Dermis lymphatic vessel endothelial cell (primary cell): ENCODE data around the gene PCDHGA4. TPM values are rescaled to one million over a fixed set of nuclear protein-coding genes. Genes with fewer than 3 reads are reported as not detected.

Experiments
- total RNA-seq: library from RNA; depleted of rRNA; stranded (reverse); fragments of >200 nt; gene quantifications from 2 replicates; pipeline ENCODE4 v1.2.1, GENCODE V29; 2014

Gene PCDHGA4
- total RNA-seq, 1 donor from 2014 or later: 2.0 TPM

DNA sequence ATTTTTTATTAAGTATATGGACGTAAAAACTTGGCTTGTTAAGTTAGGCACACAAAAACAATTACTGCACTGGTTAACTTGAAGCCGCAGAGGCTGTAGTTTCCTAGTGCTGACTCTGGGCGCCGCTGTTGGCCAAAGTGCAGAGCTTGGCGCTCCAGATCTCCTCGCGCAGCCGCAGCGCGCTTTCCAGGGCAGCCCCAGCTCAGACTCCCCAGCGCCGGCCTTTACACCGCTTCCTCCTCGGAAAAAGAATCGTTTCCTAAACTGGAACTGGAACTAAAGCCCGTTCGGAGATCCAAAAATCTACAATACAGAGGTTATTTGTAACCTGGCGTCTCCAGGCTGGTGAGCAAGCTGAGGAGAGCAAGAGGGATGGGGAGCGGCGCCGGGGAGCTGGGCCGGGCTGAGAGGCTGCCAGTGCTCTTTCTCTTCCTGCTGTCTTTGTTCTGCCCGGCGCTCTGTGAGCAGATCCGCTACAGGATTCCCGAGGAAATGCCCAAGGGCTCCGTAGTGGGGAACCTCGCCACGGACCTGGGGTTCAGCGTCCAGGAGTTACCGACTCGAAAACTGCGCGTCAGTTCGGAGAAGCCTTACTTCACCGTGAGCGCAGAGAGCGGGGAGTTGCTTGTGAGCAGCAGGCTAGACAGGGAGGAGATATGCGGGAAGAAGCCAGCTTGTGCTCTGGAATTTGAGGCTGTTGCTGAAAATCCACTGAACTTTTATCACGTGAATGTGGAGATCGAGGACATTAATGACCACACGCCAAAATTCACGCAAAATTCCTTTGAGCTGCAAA is 43.1 kb downstream of the PCDHGA4 start, which contains the start of gene PCDHGB5:
Gene PCDHGB5 (plus strand): TSS at position 192 of the 796 bp plus-strand sequence. CDS start 181 bp downstream, at position 373.

DNA sequence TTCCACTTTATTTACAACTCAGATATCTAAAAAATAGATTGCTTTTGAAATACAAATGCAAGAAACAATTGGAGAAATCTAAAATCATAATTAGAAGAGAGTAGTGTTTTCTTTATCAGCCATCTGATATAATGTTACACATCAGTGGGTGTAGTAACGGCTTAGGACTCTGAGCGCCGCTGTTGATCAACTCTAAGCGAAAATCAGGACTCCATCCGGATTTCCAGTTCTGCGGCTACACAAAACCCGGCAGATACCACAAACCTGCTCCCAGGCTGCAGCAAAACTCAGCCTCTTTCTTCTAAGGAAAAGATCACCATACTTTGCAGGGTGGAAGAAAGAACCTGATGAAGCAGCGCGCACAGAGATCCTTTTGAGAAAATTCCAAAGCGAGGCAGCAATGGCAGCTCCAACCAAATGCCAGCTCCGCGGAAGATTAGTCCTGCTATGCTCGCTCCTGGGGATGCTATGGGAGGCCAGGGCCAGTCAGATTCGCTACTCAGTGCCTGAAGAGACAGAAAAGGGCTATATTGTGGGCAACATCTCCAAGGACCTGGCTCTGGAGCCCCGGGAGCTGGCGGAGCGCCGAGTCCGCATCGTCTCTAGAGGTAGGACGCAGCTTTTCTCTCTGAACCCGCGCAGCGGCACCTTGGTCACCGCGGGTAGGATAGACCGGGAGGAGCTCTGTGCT is 47.9 kb downstream of the PCDHGA4 start, which contains the start of gene PCDHGA9:
Gene PCDHGA9 (plus strand): TSS at position 226 of the 691 bp plus-strand sequence. CDS start 175 bp downstream, at position 401.

Other genes with a start within 250 kb of the PCDHGA4 start
- 0.09 and 0.22 TPM in 2 replicates for gene PCDHB4, start 233.2 kb upstream of the PCDHGA4 start, total RNA-seq
- gene PCDHB5, start 219.8 kb upstream of the PCDHGA4 start, total RNA-seq: 0.43 and 0.87 TPM in 2 replicates
- gene PCDHB6, start 205.0 kb upstream of the PCDHGA4 start, total RNA-seq: 0.09 and 0.11 TPM in 2 replicates
- 0.87 and 1.8 TPM in 2 replicates for gene PCDHB7, start 182.4 kb upstream of the PCDHGA4 start, total RNA-seq
- gene PCDHB8, start 177.2 kb upstream of the PCDHGA4 start, total RNA-seq: 0.43 and 0.65 TPM in 2 replicates
- gene PCDHB16, start 172.6 kb upstream of the PCDHGA4 start, total RNA-seq: 0.33 and 0.69 TPM in 2 replicates
- gene PCDHB9, start 167.9 kb upstream of the PCDHGA4 start, total RNA-seq: 0.22 and 0.26 TPM in 2 replicates
- gene PCDHB10, start 162.7 kb upstream of the PCDHGA4 start, total RNA-seq: 0.98 and 1.0 TPM in 2 replicates
- gene PCDHB11, start 155.4 kb upstream of the PCDHGA4 start, total RNA-seq: 0.43 and 0.77 TPM in 2 replicates
- 0.33 and 0.60 TPM in 2 replicates for gene PCDHB12, start 146.3 kb upstream of the PCDHGA4 start, total RNA-seq
- gene PCDHB13, start 141.1 kb upstream of the PCDHGA4 start, total RNA-seq: 1.1 and 1.3 TPM in 2 replicates
- gene PCDHB14, start 131.7 kb upstream of the PCDHGA4 start, total RNA-seq: 0.86 and 0.98 TPM in 2 replicates
- 0.43 and 0.86 TPM in 2 replicates for gene PCDHB15, start 109.6 kb upstream of the PCDHGA4 start, total RNA-seq
- 0.09 and 0.22 TPM in 2 replicates for gene SLC25A2, start 51.0 kb upstream of the PCDHGA4 start, total RNA-seq
- 78.7 and 81.5 TPM in 2 replicates for gene TAF7, start 34.2 kb upstream of the PCDHGA4 start, total RNA-seq
- 0.34 and 0.43 TPM in 2 replicates for gene PCDHGA1, start 24.5 kb upstream of the PCDHGA4 start, total RNA-seq
- 0.86 and 1.1 TPM in 2 replicates for gene PCDHGA2, start 16.3 kb upstream of the PCDHGA4 start, total RNA-seq
- 0.54 and 0.69 TPM in 2 replicates for gene PCDHGA3, start 11.2 kb upstream of the PCDHGA4 start, total RNA-seq
- gene PCDHGB1, start 4.9 kb upstream of the PCDHGA4 start, total RNA-seq: 0.76 and 1.6 TPM in 2 replicates
- 1.3 and 2.7 TPM in 2 replicates for gene PCDHGB2, start 5.0 kb downstream of the PCDHGA4 start, total RNA-seq
- gene PCDHGA5, start 9.1 kb downstream of the PCDHGA4 start, total RNA-seq: 0.43 and 0.77 TPM in 2 replicates
- 2.6 and 4.3 TPM in 2 replicates for gene PCDHGB3, start 15.2 kb downstream of the PCDHGA4 start, total RNA-seq
- 2.4 and 2.9 TPM in 2 replicates for gene PCDHGA6, start 18.9 kb downstream of the PCDHGA4 start, total RNA-seq
- 0.65 and 1.4 TPM in 2 replicates for gene PCDHGA7, start 27.7 kb downstream of the PCDHGA4 start, total RNA-seq
- gene PCDHGB4, start 32.7 kb downstream of the PCDHGA4 start, total RNA-seq: 6.7 and 11.3 TPM in 2 replicates
- gene PCDHGA8, start 37.6 kb downstream of the PCDHGA4 start, total RNA-seq: 0.54 and 1.5 TPM in 2 replicates
- 8.3 and 11.8 TPM in 2 replicates for gene PCDHGB5, start 42.9 kb downstream of the PCDHGA4 start, total RNA-seq
- gene PCDHGA9, start 47.8 kb downstream of the PCDHGA4 start, total RNA-seq: 2.0 and 3.2 TPM in 2 replicates
- gene PCDHGB6, start 53.0 kb downstream of the PCDHGA4 start, total RNA-seq: 2.1 and 3.7 TPM in 2 replicates
- gene PCDHGA10, start 58.0 kb downstream of the PCDHGA4 start, total RNA-seq: 5.2 and 6.0 TPM in 2 replicates
- 10.9 and 11.5 TPM in 2 replicates for gene PCDHGB7, start 62.7 kb downstream of the PCDHGA4 start, total RNA-seq
- 6.7 and 7.5 TPM in 2 replicates for gene PCDHGA11, start 66.0 kb downstream of the PCDHGA4 start, total RNA-seq
- 1.5 and 4.9 TPM in 2 replicates for gene PCDHGA12, start 75.5 kb downstream of the PCDHGA4 start, total RNA-seq
- 17.4 and 20.5 TPM in 2 replicates for gene PCDHGC3, start 120.9 kb downstream of the PCDHGA4 start, total RNA-seq
- gene PCDHGC4, start 130.0 kb downstream of the PCDHGA4 start, total RNA-seq: 0.65 and 0.95 TPM in 2 replicates
- 0.33 and 0.52 TPM in 2 replicates for gene PCDHGC5, start 134.1 kb downstream of the PCDHGA4 start, total RNA-seq